ENCODE measurements around the gene CEP20.

DNA sequence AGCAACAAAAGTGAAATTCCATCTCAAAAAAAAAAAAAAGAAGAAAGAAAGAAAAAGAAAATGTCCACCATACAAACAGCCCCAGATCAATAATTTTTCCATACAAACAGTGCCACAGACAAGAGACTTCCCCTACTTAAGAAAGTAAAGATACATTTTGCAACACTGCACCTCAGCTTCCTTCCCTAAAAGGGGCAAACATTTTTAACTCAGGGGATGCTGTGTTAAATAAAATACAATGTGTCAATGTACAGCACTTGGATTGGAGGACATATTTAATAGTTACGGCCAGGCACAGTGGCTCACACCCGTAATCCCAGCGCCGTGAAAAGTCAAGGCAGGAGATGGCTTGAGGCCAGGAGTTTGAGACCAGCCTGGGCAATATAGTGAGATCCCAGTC, 53.9 kb downstream of the CEP20 start:
- TF ChIP-seq CEBPB (IDR thresholded peaks at IDR 0.05) (no peak), EP300 (IDR thresholded peaks at IDR 0.05; ENCODE audit: borderline replicate concordance) (no peak), YY1 (IDR thresholded peaks at IDR 0.05; ENCODE audit: low read depth) (no peak), FOXM1 (IDR thresholded peaks at IDR 0.05; ENCODE audit: borderline replicate concordance, low read depth) (no peak), CREB1 (IDR thresholded peaks at IDR 0.05; ENCODE audit: low read depth) (no peak), NFIC (IDR thresholded peaks at IDR 0.05) (no peak), TEAD4 (IDR thresholded peaks at IDR 0.05) (no peak)
- TF ChIP-seq, protein P1, sequence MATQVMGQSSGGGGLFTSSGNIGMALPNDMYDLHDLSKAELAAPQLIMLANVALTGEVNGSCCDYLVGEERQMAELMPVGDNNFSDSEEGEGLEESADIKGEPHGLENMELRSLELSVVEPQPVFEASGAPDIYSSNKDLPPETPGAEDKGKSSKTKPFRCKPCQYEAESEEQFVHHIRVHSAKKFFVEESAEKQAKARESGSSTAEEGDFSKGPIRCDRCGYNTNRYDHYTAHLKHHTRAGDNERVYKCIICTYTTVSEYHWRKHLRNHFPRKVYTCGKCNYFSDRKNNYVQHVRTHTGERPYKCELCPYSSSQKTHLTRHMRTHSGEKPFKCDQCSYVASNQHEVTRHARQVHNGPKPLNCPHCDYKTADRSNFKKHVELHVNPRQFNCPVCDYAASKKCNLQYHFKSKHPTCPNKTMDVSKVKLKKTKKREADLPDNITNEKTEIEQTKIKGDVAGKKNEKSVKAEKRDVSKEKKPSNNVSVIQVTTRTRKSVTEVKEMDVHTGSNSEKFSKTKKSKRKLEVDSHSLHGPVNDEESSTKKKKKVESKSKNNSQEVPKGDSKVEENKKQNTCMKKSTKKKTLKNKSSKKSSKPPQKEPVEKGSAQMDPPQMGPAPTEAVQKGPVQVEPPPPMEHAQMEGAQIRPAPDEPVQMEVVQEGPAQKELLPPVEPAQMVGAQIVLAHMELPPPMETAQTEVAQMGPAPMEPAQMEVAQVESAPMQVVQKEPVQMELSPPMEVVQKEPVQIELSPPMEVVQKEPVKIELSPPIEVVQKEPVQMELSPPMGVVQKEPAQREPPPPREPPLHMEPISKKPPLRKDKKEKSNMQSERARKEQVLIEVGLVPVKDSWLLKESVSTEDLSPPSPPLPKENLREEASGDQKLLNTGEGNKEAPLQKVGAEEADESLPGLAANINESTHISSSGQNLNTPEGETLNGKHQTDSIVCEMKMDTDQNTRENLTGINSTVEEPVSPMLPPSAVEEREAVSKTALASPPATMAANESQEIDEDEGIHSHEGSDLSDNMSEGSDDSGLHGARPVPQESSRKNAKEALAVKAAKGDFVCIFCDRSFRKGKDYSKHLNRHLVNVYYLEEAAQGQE (IDR thresholded peaks at IDR 0.05; ENCODE audit: low read depth): no peak
- TF ChIP-seq, protein P2, sequence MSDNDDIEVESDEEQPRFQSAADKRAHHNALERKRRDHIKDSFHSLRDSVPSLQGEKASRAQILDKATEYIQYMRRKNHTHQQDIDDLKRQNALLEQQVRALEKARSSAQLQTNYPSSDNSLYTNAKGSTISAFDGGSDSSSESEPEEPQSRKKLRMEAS (IDR thresholded peaks at IDR 0.05): no peak
- TF ChIP-seq, protein P3, sequence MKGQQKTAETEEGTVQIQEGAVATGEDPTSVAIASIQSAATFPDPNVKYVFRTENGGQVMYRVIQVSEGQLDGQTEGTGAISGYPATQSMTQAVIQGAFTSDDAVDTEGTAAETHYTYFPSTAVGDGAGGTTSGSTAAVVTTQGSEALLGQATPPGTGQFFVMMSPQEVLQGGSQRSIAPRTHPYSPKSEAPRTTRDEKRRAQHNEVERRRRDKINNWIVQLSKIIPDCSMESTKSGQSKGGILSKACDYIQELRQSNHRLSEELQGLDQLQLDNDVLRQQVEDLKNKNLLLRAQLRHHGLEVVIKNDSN (IDR thresholded peaks at IDR 0.05): no peak
